HEK293T (cell line): ENCODE results near the gene PREP.

Source experiments
- CTCF ChIA-PET: fragments of 350-600 bp; formaldehyde crosslinking; extraction: SDS; loops from one replicate; lab custom pipeline; 2021; ENCODE audit warnings: antibody characterized with exemption, inconsistent platforms; lab: Yijun Ruan, JAX
- POLR2A ChIA-PET: fragments of 350-600 bp; formaldehyde crosslinking; extraction: SDS; loops from one replicate; lab custom pipeline; 2020; ENCODE audit warnings: antibody characterized with exemption, inconsistent platforms; lab: Yijun Ruan, JAX
- DNase-seq: peaks from one replicate; pipeline ENCODE4 v3.0.0; 2012; ENCODE audit warnings: mixed read lengths; ENCODE audit errors: extremely low spot score
- ARNT ChIP-seq: fragments of 450-650 bp; IDR thresholded peaks from 2 replicates; pipeline ENCODE4 v1.6.1; 2017; ENCODE audit warnings: mild to moderate bottlenecking
- BHLHE40 ChIP-seq: fragments of 450-650 bp; IDR thresholded peaks from 2 replicates; pipeline ENCODE4 v1.6.1; 2016; ENCODE audit warnings: mild to moderate bottlenecking, moderate library complexity, borderline replicate concordance
- CTBP1 ChIP-seq: fragments of 450-650 bp; IDR thresholded peaks from 2 replicates; pipeline ENCODE4 v1.6.1; 2016; ENCODE audit warnings: borderline replicate concordance
- ELF4 ChIP-seq: fragments of 450-650 bp; IDR thresholded peaks from 2 replicates; pipeline ENCODE4 v1.6.1; 2017; ENCODE audit warnings: antibody characterized with exemption
- FOXA1 ChIP-seq: fragments of 450-650 bp; IDR thresholded peaks from 2 replicates; pipeline ENCODE4 v1.6.1; 2016; ENCODE audit warnings: mild to moderate bottlenecking
- FOXK2 ChIP-seq: fragments of 450-650 bp; IDR thresholded peaks from 2 replicates; pipeline ENCODE4 v1.6.1; 2016; ENCODE audit warnings: mild to moderate bottlenecking
- FOXM1 ChIP-seq: fragments of 450-650 bp; IDR thresholded peaks from 2 replicates; pipeline ENCODE4 v1.6.1; 2017; ENCODE audit warnings: mild to moderate bottlenecking, borderline replicate concordance
- HDGF ChIP-seq: fragments of 450-650 bp; IDR thresholded peaks from 2 replicates; pipeline ENCODE4 v1.6.1; 2017; ENCODE audit warnings: antibody characterized with exemption, borderline replicate concordance
- L3MBTL2 ChIP-seq: fragments of 450-650 bp; conservative IDR thresholded peaks from 2 replicates; pipeline ENCODE4 v1.6.1; 2016; ENCODE audit warnings: mild to moderate bottlenecking
- LEF1 ChIP-seq: fragments of 450-650 bp; IDR thresholded peaks from 2 replicates; pipeline ENCODE4 v1.6.1; 2017; ENCODE audit warnings: mild to moderate bottlenecking, borderline replicate concordance
- NFRKB ChIP-seq: fragments of 450-650 bp; IDR thresholded peaks from 2 replicates; pipeline ENCODE4 v1.6.1; 2016; ENCODE audit warnings: mild to moderate bottlenecking, moderate library complexity
- PKNOX1 ChIP-seq: fragments of 450-650 bp; IDR thresholded peaks from 2 replicates; pipeline ENCODE4 v1.6.1; 2016
- SP1 ChIP-seq: fragments of 450-650 bp; IDR thresholded peaks from 2 replicates; pipeline ENCODE4 v1.6.1; 2017
- SUZ12 ChIP-seq: fragments of 450-650 bp; IDR thresholded peaks from 2 replicates; pipeline ENCODE4 v1.6.1; 2016; ENCODE audit warnings: mild to moderate bottlenecking
- TARDBP ChIP-seq: fragments of 450-650 bp; IDR thresholded peaks from 2 replicates; pipeline ENCODE4 v1.6.1; 2016
- ZNF384 ChIP-seq: fragments of 450-650 bp; IDR thresholded peaks from 2 replicates; pipeline ENCODE4 v1.6.1; 2016

The PREP gene

GRCh38 chr6:105273589-105273988 lies 129.3 kb downstream of the PREP start:
- POLR2A ChIA-PET: no interaction called here
- DNase-seq: no peak
- CTCF ChIA-PET: no interaction called here
- TF ChIP-seq PKNOX1: no peak
- no peak for TF ChIP-seq ARNT
- no peak for TF ChIP-seq FOXA1
- TF ChIP-seq TARDBP: no peak
- no peak for TF ChIP-seq LEF1
- no peak for TF ChIP-seq CTBP1

GRCh38 chr6:105272786-105273185 lies 130.1 kb downstream of the PREP start:
- DNase-seq: no peak
- ChIA-PET POLR2A (no interaction called here), CTCF (no interaction called here)

GRCh38 chr6:105270511-105270910 lies 132.4 kb downstream of the PREP start:
- DNase-seq: no peak
- POLR2A ChIA-PET: no interaction called here
- TF ChIP-seq BHLHE40 (no peak), CTBP1 (no peak), LEF1 (no peak), TARDBP (no peak), NFRKB (no peak), ELF4 (no peak), HDGF (no peak), FOXA1 (no peak), SP1 (no peak), PKNOX1 (no peak)
- CTCF ChIA-PET: no interaction called here

More at GRCh38 chr6:105272786-105273185, 130.1 kb downstream of the PREP start:
- TF ChIP-seq NFRKB (no peak), SP1 (no peak), HDGF (no peak), BHLHE40 (no peak), LEF1 (no peak), ZNF384 (no peak), L3MBTL2 (no peak), FOXM1 (no peak), CTBP1 (no peak), ELF4 (no peak), ARNT (no peak), PKNOX1 (no peak), FOXK2 (no peak), SUZ12 (no peak)

- TF ChIP-seq LEF1 (no peak), TARDBP (no peak), NFRKB (no peak), SUZ12 (no peak), FOXM1 (no peak), FOXA1 (no peak), BHLHE40 (no peak), PKNOX1 (no peak), CTBP1 (no peak), L3MBTL2 (no peak), FOXK2 (no peak)
- no peak for DNase-seq
- POLR2A ChIA-PET: no interaction called here
- CTCF ChIA-PET: interaction anchor here (0.7 kb wide), 1 partner anchor 181 kb away, joined by 3 read pairs; no protein-coding TSS in a partner anchor
Measured at GRCh38 chr6:105269390-105269789, 133.5 kb downstream of the PREP start.

GRCh38 chr6:105263685-105264610 lies 138.9 kb downstream of the PREP start:
- CTCF ChIA-PET: no interaction called here
- DNase-seq: no peak
- no peak for TF ChIP-seq ELF4
- TF ChIP-seq ARNT: no peak
- no peak for TF ChIP-seq FOXK2
- TF ChIP-seq HDGF: no peak
- no peak for TF ChIP-seq FOXA1
- no peak for TF ChIP-seq TARDBP
- no peak for TF ChIP-seq FOXM1
- TF ChIP-seq SP1: no peak
- no peak for TF ChIP-seq CTBP1
- TF ChIP-seq BHLHE40: no peak
- POLR2A ChIA-PET: no interaction called here
